K562 (cell line): Measurements from ENCODE around the gene TSPAN14. TPM values are rescaled to one million over a fixed set of nuclear protein-coding genes. Genes with fewer than 3 reads are reported as not detected.

ENCODE experiments used
- ATF1 ChIP-seq, 2 experiments: fragments of 450-650 bp in 1 of 2; IDR thresholded peaks; 2 replicates each; pipeline ENCODE4 v1.6.1; 2016; ENCODE audit warnings: missing compliant biosample characterization in 1 of 2, missing genetic modification characterization in 1 of 2
- CEBPB ChIP-seq: fragments of 450-650 bp; IDR thresholded peaks from 2 replicates; pipeline ENCODE4 v1.6.1; 2016; ENCODE audit warnings: missing genetic modification characterization, missing compliant biosample characterization
- EP400 ChIP-seq: fragments of 450-650 bp; IDR thresholded peaks from 2 replicates; pipeline ENCODE4 v1.6.1; 2017; ENCODE audit warnings: antibody characterized with exemption, mild to moderate bottlenecking, moderate library complexity
- IRF9 ChIP-seq: fragments of 450-650 bp; IDR thresholded peaks from 2 replicates; pipeline ENCODE4 v1.6.1; 2016; ENCODE audit warnings: missing biosample characterization, missing genetic modification characterization
- NRF1 ChIP-seq, 2 experiments: fragments of 450-650 bp; IDR thresholded peaks in 1 of 2; conservative IDR thresholded peaks in 1 of 2; 2 replicates each; pipeline ENCODE4 v1.6.1; 2014; ENCODE audit warnings: mild to moderate bottlenecking in 2 of 2
- RBM14 ChIP-seq: fragments of 200-400 bp; formaldehyde crosslinking; IDR thresholded peaks from 2 replicates; pipeline ENCODE4 v1.6.1; 2018; ENCODE audit warnings: low read depth, mild to moderate bottlenecking, low read length, moderate library complexity, borderline replicate concordance; ENCODE audit not compliant: insufficient read depth
- ZNF143 ChIP-seq: sonication (generic); formaldehyde crosslinking; IDR thresholded peaks from 2 replicates; pipeline ENCODE4 v1.9.0; 2022; ENCODE audit warnings: mild to moderate bottlenecking, missing genetic modification reagents
- polyA plus RNA-seq, 8 experiments: library from polyadenylated mRNA; depleted of rRNA in 4 of 8; stranded (reverse) in 5 of 8; unstranded in 3 of 8; fragments of >200 nt; fragmentation: Nextera tagmentation in 2 of 8; fragmentation: Illumina TruSeq in 1 of 8; extraction: Ambion mirVana in 2 of 8; extraction: Trizol in 1 of 8; gene quantifications; 2 replicates each; pipeline versions ENCODE4 v1.2.1 to v1.2.3, GENCODE V29; 2011 to 2014; ENCODE audit warnings: inconsistent platforms in 1 of 8, missing spikeins in 1 of 8
- total RNA-seq, 7 experiments: library from RNA; depleted of rRNA in 6 of 7; stranded (reverse); fragments of >200 nt in 6 of 7; fragmentation: Illumina TruSeq in 2 of 7; extraction: Trizol in 2 of 7; gene quantifications; 2 replicates each; pipeline versions ENCODE4 v1.2.1 to v1.2.3, GENCODE V29; 2011 to 2021; ENCODE audit warnings: low replicate concordance in 1 of 7
- TF ChIP-seq, protein P1 (sequence below): sonication (generic); formaldehyde crosslinking; IDR thresholded peaks from 2 replicates; pipeline ENCODE4 v1.5.0; 2020; ENCODE audit warnings: missing genetic modification reagents

Gene TSPAN14
- total and polyA plus RNA-seq, 9 of the 15 experiments (the other 6 are each of a cell fraction or from before 2014, with no cell fraction given) = 5.8 to 92.9 (median 23.3) TPM

DNA sequence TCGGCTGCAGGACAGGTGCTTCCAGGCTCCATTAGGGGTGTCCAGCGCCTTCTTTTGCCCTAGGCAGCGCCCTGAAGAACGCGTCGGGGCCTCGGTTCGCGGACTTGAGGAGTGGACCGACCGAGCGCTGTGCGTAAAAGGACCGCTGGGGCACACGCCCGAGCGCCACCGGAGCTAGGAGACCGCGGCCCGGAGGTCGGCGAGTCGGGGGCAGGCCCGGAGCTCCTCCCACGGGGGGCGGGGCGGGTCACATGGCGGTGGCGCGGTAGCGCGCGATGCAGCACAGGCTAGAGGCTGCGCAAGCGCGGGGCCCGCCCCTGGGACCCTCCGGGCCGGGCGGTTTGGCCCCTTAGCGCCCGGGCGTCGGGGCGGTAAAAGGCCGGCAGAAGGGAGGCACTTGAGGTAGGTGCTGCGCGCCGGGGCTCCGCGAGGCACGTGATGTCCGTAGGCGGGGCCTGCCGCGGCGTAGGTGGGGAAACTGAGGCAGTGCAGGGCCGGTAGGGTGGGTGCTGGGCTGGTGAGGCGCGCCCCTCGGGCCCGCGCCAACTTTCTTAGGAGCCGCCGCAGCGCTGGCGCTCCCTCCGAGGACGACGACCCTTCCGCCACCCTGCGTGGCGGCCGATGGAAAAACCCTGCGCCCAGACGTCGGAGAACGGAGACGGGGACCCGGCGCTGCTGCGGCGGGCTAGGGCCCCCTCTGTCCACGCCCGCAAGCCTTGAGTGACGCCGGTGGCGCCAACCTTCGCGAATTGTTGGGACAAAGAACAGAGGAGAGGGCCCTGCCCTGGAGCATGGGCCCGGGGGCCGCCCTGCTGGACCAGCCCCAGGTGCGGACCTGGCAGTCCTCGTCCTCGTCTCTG is 45.6 kb upstream of the TSPAN14 start, which contains the start of gene PRXL2A (continued):
- no peak for TF ChIP-seq EP400
- no peak for TF ChIP-seq ATF1 (CRISPR knock-in tag; IDR thresholded peaks at IDR 0.05)
- TF ChIP-seq ATF1 (tag; IDR thresholded peaks at IDR 0.05) = no peak
- peak; percentile 79 to 83 for TF ChIP-seq NRF1 (conservative IDR thresholded peaks at IDR 0.05 in 1 of 2, IDR thresholded peaks at IDR 0.05 in 1 of 2)
- TF ChIP-seq, protein P1, sequence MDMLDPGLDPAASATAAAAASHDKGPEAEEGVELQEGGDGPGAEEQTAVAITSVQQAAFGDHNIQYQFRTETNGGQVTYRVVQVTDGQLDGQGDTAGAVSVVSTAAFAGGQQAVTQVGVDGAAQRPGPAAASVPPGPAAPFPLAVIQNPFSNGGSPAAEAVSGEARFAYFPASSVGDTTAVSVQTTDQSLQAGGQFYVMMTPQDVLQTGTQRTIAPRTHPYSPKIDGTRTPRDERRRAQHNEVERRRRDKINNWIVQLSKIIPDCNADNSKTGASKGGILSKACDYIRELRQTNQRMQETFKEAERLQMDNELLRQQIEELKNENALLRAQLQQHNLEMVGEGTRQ (CRISPR knock-in tag) = peak; percentile 60
- TF ChIP-seq CEBPB (tag) = no peak
- TF ChIP-seq IRF9 (tag) = no peak
- no peak for TF ChIP-seq RBM14
- TF ChIP-seq ZNF143 (CRISPR knock-in tag) = no peak
